H1 (cell line): Measurements from ENCODE around the gene SOCS3. TPM values are rescaled to one million over a fixed set of nuclear protein-coding genes. Genes with fewer than 3 reads are reported as not detected.

Source experiments
- CTCF ChIA-PET: fragments of 300-600 bp; sonication (Branson Sonifier 250); formaldehyde crosslinking; loops from one replicate; lab custom pipeline; 2021; ENCODE audit not compliant: partially characterized antibody; lab: Charles Lee
- POLR2A ChIA-PET: fragments of 300-600 bp; sonication (Branson Sonifier 250); formaldehyde crosslinking; loops from one replicate; lab custom pipeline; 2021; ENCODE audit warnings: inconsistent platforms; ENCODE audit not compliant: partially characterized antibody; lab: Charles Lee
- DNase-seq, 2 experiments: peaks; one replicate each; pipeline versions ENCODE4 v3.0.0 to v3.0.0-alpha.2; 2010 to 2022; ENCODE audit warnings: low spot score in 2 of 2, low read depth in 1 of 2, mixed read lengths in 1 of 2
- FAIRE-seq: peaks from 2 replicates; lab custom pipeline; 2011; peaks lifted over from hg19 to GRCh38; lab: Jason Lieb, UNC
- H2AFZ ChIP-seq: 2 replicates; pipeline ENCODE4 v1.8.1; 2012; ENCODE audit warnings: low read length, inconsistent platforms
- H2AK5ac ChIP-seq: 2 replicates; pipeline ENCODE4 v1.6.1; 2013; ENCODE audit warnings: low read depth, low read length
- H2BK120ac ChIP-seq: replicated peaks from 2 replicates; pipeline ENCODE3; 2013; ENCODE audit warnings: low read depth, low read length, inconsistent platforms
- H2BK12ac ChIP-seq: 2 replicates; pipeline ENCODE4 v1.6.1; 2013; ENCODE audit warnings: low read depth, low read length
- H2BK15ac ChIP-seq: 2 replicates; pipeline ENCODE4 v1.6.1; 2013; ENCODE audit warnings: low read length
- H2BK20ac ChIP-seq: 2 replicates; pipeline ENCODE4 v1.6.1; 2013; ENCODE audit warnings: low read length
- H2BK5ac ChIP-seq: 2 replicates; pipeline ENCODE4 v1.6.1; 2013; ENCODE audit warnings: low read depth, low read length
- H3K14ac ChIP-seq: 2 replicates; pipeline ENCODE4 v1.6.1; 2013; ENCODE audit warnings: inconsistent platforms; ENCODE audit not compliant: insufficient read length
- H3K18ac ChIP-seq: 2 replicates; pipeline ENCODE4 v1.6.1; 2013; ENCODE audit warnings: low read length; ENCODE audit errors: extremely low read depth
- H3K23ac ChIP-seq: 2 replicates; pipeline ENCODE4 v1.6.1; 2013; ENCODE audit warnings: inconsistent platforms; ENCODE audit not compliant: insufficient read length
- H3K23me2 ChIP-seq: 2 replicates; pipeline ENCODE4 v1.6.1; 2013; ENCODE audit warnings: low read depth, low read length
- H3K27ac ChIP-seq: 2 replicates; pipeline ENCODE4 v1.6.1; 2011; ENCODE audit warnings: low read depth, low read length, inconsistent platforms
- H3K27me3 ChIP-seq, 4 experiments: replicated peaks in 1 of 4; 1 replicate in 1 of 4; 2 replicates in 3 of 4; pipeline versions ENCODE4 v1.6.1 to v1.8.1; 2011 to 2013; ENCODE audit warnings: low read length in 3 of 4, mild to moderate bottlenecking in 3 of 4, inconsistent platforms in 2 of 4, mixed read lengths in 2 of 4, moderate library complexity in 1 of 4; ENCODE audit not compliant: control insufficient read depth in 3 of 4, insufficient read depth in 3 of 4; ENCODE audit errors: extremely low read depth in 1 of 4
- H3K36me3 ChIP-seq, 4 experiments: 2 replicates each; pipeline versions ENCODE4 v1.6.1 to v1.8.1; 2011 to 2013; ENCODE audit warnings: mild to moderate bottlenecking in 4 of 4, low read length in 3 of 4, moderate library complexity in 2 of 4, control low read depth in 1 of 4, inconsistent platforms in 1 of 4; ENCODE audit not compliant: insufficient read depth in 4 of 4, control insufficient read depth in 2 of 4
- H3K4ac ChIP-seq: replicated peaks from 2 replicates; pipeline ENCODE3; 2013; ENCODE audit warnings: low read length, low read depth, mixed read lengths, inconsistent platforms; ENCODE audit not compliant: insufficient read length
- H3K4me1 ChIP-seq, 4 experiments: replicated peaks in 1 of 4; 1 replicate in 1 of 4; 2 replicates in 3 of 4; pipeline versions ENCODE4 v1.6.1 to v1.8.1; 2011 to 2013; ENCODE audit warnings: low read length in 3 of 4, inconsistent platforms in 2 of 4, mixed read lengths in 1 of 4; ENCODE audit not compliant: insufficient read depth in 4 of 4, control insufficient read depth in 3 of 4
- H3K4me2 ChIP-seq, 2 experiments: 2 replicates each; pipeline versions ENCODE4 v1.6.1 to v1.8.1; 2011 to 2013; ENCODE audit warnings: low read depth in 2 of 2, low read length in 2 of 2, control low read depth in 1 of 2, inconsistent platforms in 1 of 2, mild to moderate bottlenecking in 1 of 2; ENCODE audit not compliant: insufficient read depth in 1 of 2
- H3K4me3 ChIP-seq, 4 experiments: fragments of 200-600, 300-600 bp in 1 of 4; sonication (generic), shearing (Covaris generic), sonication (Bioruptor Twin) in 1 of 4; 2 replicates each; pipeline versions ENCODE4 v1.5.1 to v1.8.1; 2011 to 2016; ENCODE audit warnings: low read length in 4 of 4, low read depth in 3 of 4, control low read depth in 2 of 4, inconsistent platforms in 2 of 4, mild to moderate bottlenecking in 2 of 4, mixed read lengths in 1 of 4, moderate library complexity in 1 of 4; ENCODE audit not compliant: insufficient read depth in 2 of 4; ENCODE audit errors: extremely low read depth in 1 of 4
- H3K56ac ChIP-seq: replicated peaks from 2 replicates; pipeline ENCODE3; 2013; ENCODE audit warnings: low read depth, mild to moderate bottlenecking, mixed read lengths, low read length, inconsistent platforms; ENCODE audit not compliant: insufficient read length
- H3K79me1 ChIP-seq: 2 replicates; pipeline ENCODE4 v1.6.1; 2013; ENCODE audit warnings: low read depth, low read length, control low read depth
- H3K79me2 ChIP-seq, 2 experiments: 2 replicates each; pipeline versions ENCODE4 v1.6.1 to v1.8.1; 2012 to 2013; ENCODE audit warnings: low read length in 2 of 2, mild to moderate bottlenecking in 2 of 2, inconsistent platforms in 1 of 2; ENCODE audit not compliant: insufficient read depth in 2 of 2, control insufficient read depth in 1 of 2
- H3K9ac ChIP-seq, 4 experiments: replicated peaks in 1 of 4; 1 replicate in 1 of 4; 2 replicates in 3 of 4; pipeline versions ENCODE4 v1.6.1 to v1.8.1; 2011 to 2013; ENCODE audit warnings: low read depth in 3 of 4, low read length in 3 of 4, control low read depth in 2 of 4, mild to moderate bottlenecking in 2 of 4, moderate library complexity in 2 of 4, inconsistent platforms in 1 of 4; ENCODE audit errors: extremely low read depth in 1 of 4
- H3K9me3 ChIP-seq, 2 experiments: 2 replicates each; pipeline versions ENCODE4 v1.6.1 to v1.8.1; 2012 to 2013; ENCODE audit warnings: mild to moderate bottlenecking in 2 of 2, moderate library complexity in 2 of 2, control low read depth in 1 of 2, inconsistent platforms in 1 of 2, low read depth in 1 of 2, low read length in 1 of 2, mixed read lengths in 1 of 2; ENCODE audit not compliant: insufficient read depth in 2 of 2
- H4K20me1 ChIP-seq, 2 experiments: replicated peaks in 1 of 2; 2 replicates each; pipeline versions ENCODE3 to v1.8.1; 2011 to 2013; ENCODE audit warnings: inconsistent platforms in 2 of 2, low read length in 2 of 2, mild to moderate bottlenecking in 1 of 2; ENCODE audit not compliant: insufficient read depth in 2 of 2, control insufficient read depth in 1 of 2
- H4K5ac ChIP-seq: 2 replicates; pipeline ENCODE4 v1.6.1; 2013; ENCODE audit warnings: low read length, low read depth, mixed read lengths, inconsistent platforms; ENCODE audit not compliant: insufficient read length
- H4K8ac ChIP-seq: 2 replicates; pipeline ENCODE4 v1.8.0; 2013; ENCODE audit warnings: mild to moderate bottlenecking, moderate library complexity, low read length, inconsistent platforms; ENCODE audit not compliant: insufficient read depth; ENCODE audit errors: extremely low read depth
- H4K91ac ChIP-seq: replicated peaks from 2 replicates; pipeline ENCODE3; 2013; ENCODE audit warnings: low read length, mixed read lengths, inconsistent platforms; ENCODE audit not compliant: insufficient read length
- ATF3 ChIP-seq: IDR thresholded peaks from 2 replicates; pipeline ENCODE4 v1.6.1; 2011; ENCODE audit warnings: low read depth, mild to moderate bottlenecking, low read length; ENCODE audit not compliant: insufficient read depth
- CBX5 ChIP-seq: fragments of 300-800, 300-1000 bp; sonication (generic); IDR thresholded peaks from 2 replicates; pipeline ENCODE4 v1.7.1; 2016; ENCODE audit warnings: antibody characterized with exemption, low read length, low read depth
- EGR1 ChIP-seq: IDR thresholded peaks from 2 replicates; pipeline ENCODE4 v1.6.1; 2011; ENCODE audit warnings: low read depth, low read length, borderline replicate concordance
- EZH2 ChIP-seq: fragments of 200-600 bp; sonication (generic); IDR thresholded peaks from 2 replicates; pipeline ENCODE4 v1.7.1; 2012; ENCODE audit warnings: low read depth, mild to moderate bottlenecking, moderate library complexity, low read length, inconsistent platforms; ENCODE audit not compliant: severe bottlenecking
- HDAC2 ChIP-seq, 2 experiments: fragments of 300-600 bp in 1 of 2; sonication (generic) in 1 of 2; IDR thresholded peaks; 2 replicates each; pipeline ENCODE4 v1.6.1; 2011 to 2012; ENCODE audit warnings: low read depth in 2 of 2, low read length in 2 of 2, mild to moderate bottlenecking in 2 of 2, moderate library complexity in 2 of 2, borderline replicate concordance in 1 of 2, inconsistent platforms in 1 of 2
- HDAC6 ChIP-seq: IDR thresholded peaks from one replicate; pipeline ENCODE4 v1.7.1; 2012; ENCODE audit warnings: low read depth, mild to moderate bottlenecking, inconsistent platforms, low read length, moderate library complexity
- KDM5A ChIP-seq: fragments of 200-600 bp; IDR thresholded peaks from 2 replicates; pipeline ENCODE4 v1.7.1; 2012; ENCODE audit warnings: mild to moderate bottlenecking, low read length, inconsistent platforms, mixed read lengths
- SIRT6 ChIP-seq: IDR thresholded peaks from one replicate; pipeline ENCODE4 v1.7.1; 2012; ENCODE audit warnings: low read length, inconsistent platforms
- SP2 ChIP-seq: IDR thresholded peaks from 2 replicates; pipeline ENCODE4 v1.6.1; 2012; ENCODE audit warnings: mild to moderate bottlenecking, low read length, inconsistent platforms
- TAF1 ChIP-seq: IDR thresholded peaks from 2 replicates; pipeline ENCODE4 v1.6.1; 2011; ENCODE audit warnings: mild to moderate bottlenecking, low read depth, low read length
- TAF7 ChIP-seq: optimal IDR thresholded peaks from 2 replicates; pipeline ENCODE3; 2011; ENCODE audit warnings: low read depth, mild to moderate bottlenecking, inconsistent platforms, low read length, moderate library complexity, borderline replicate concordance
- TCF12 ChIP-seq: IDR thresholded peaks from 2 replicates; pipeline ENCODE4 v1.6.1; 2011; ENCODE audit warnings: low read depth, mild to moderate bottlenecking, low read length
- WGBS, 2 experiments: shearing (Covaris generic) in 1 of 2; methylation state at CpG; one replicate each; pipeline versions ENCODE4 v1.1.6 to v1.1.7; 2013 to 2015; ENCODE audit warnings: low lambda C conversion rate in 2 of 2, mixed read lengths in 2 of 2, inconsistent platforms in 1 of 2, low coverage in 1 of 2, missing lambda C conversion rate in 1 of 2; ENCODE audit not compliant: insufficient replicate concordance in 2 of 2, insufficient coverage in 1 of 2, insufficient read length in 1 of 2; ENCODE audit errors: extremely low coverage in 1 of 2, missing lambda C conversion rate in 1 of 2; 5-methylcytosine and 5-hydroxymethylcytosine counted together
- polyA plus RNA-seq, 7 experiments: library from polyadenylated mRNA; depleted of rRNA in 3 of 7; stranded (reverse) in 5 of 7; unstranded in 2 of 7; fragments of >200 nt in 5 of 7; fragments of 200-250 nt in 2 of 7; gene quantifications; 1 replicate in 5 of 7; 2 replicates in 1 of 7; 4 replicates in 1 of 7; pipeline versions ENCODE4 v1.2.1 to v1.2.3, GENCODE V29; 2011 to 2013; ENCODE audit warnings: missing spikeins in 2 of 7, mixed read lengths in 2 of 7
- total RNA-seq: library from RNA; stranded (reverse); fragmentation: NEBNext Ultra II Directional; extraction: Animal tissue kit (Norgen Biotek cat#: 25700); gene quantifications from 2 replicates; pipeline ENCODE4 v1.2.1, GENCODE V29; 2021

SOCS3 gene
- total and polyA plus RNA-seq, 2 of the 8 experiments (the other 6 are each of a cell fraction or from before 2014, with no cell fraction given), result 10.1 to 47.9 TPM

DNA sequence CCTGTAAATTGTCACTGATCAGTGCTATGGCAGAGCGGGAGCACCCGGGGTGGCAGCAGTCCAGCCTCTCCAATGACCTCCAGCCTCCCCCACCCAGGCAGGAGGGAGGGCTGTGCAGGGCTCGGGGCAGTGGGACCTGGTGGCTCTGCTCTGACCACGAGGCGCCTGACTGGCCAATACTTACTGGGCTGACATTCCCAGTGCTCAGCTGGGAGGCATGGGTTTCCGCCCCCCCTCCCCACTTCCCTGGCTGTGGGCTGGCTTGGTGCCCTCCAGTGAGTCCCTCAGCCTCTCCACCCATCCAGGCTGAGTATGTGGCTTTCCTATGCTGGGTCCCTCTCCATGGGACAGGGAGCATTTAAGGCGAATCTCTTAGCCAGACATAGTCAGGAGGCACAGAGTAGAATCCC lies 2.7 kb downstream of the SOCS3 start:
- H4K8ac ChIP-seq, result no peak overlapping the region
- H3K27me3 ChIP-seq, result peaks cover 0 to 27% (median 12%) of the 10 kb centered on the region in 4 experiments; a peak in 4 of 7 replicates
- TF ChIP-seq SIRT6 (no peak), TAF1 (no peak), EGR1 (no peak), TAF7 (no peak), TCF12 (no peak), EZH2 (no peak), HDAC2 (IDR thresholded peaks at IDR 0.05; ENCODE audit: borderline replicate concordance in 1 of 2, low read depth in 2 of 2, low read length in 2 of 2) (no peak), ATF3 (no peak), HDAC6 (no peak), SP2 (no peak), CBX5 (no peak), KDM5A (no peak)
- no peak overlapping the region for H4K5ac ChIP-seq
- H3K56ac ChIP-seq, result no peak overlapping the region
- no peaks in the 10 kb centered on the region for H3K9me3 ChIP-seq
- H3K9ac ChIP-seq, result no peak overlapping the region
- peaks cover 18% of the 10 kb centered on the region for H3K23me2 ChIP-seq
- H3K4me1 ChIP-seq, result peaks cover 15 to 52% (median 32%) of the 10 kb centered on the region in 4 experiments
- H2BK12ac ChIP-seq, result no peak overlapping the region
- peaks cover 2 to 19% (median 7%) of the 10 kb centered on the region in 4 experiments; a peak in 5 of 8 replicates for H3K36me3 ChIP-seq
- no peak overlapping the region for H4K91ac ChIP-seq
- peaks cover 8 to 28% of the 10 kb centered on the region in 2 experiments; a peak in 3 of 4 replicates for H3K79me2 ChIP-seq
- no peak overlapping the region for H2BK20ac ChIP-seq
- no peak overlapping the region for H3K14ac ChIP-seq
- H3K18ac ChIP-seq, result peak overlapping the region; percentile 48; the same call in 1 of the 2 replicates
- DNase-seq, result no peak
- no peak overlapping the region for H3K27ac ChIP-seq
- no peak overlapping the region for H2AK5ac ChIP-seq
- H2AFZ ChIP-seq, result no peak overlapping the region
- peaks cover 16 to 21% of the 10 kb centered on the region in 2 experiments for H4K20me1 ChIP-seq
- no peak overlapping the region for H3K4ac ChIP-seq
- no peak overlapping the region; the same call in 1 of the 2 replicates for H2BK5ac ChIP-seq
- peak overlapping the region; percentile 66 to 80; a peak in 3 of 4 replicates for H3K4me2 ChIP-seq
- H3K4me3 ChIP-seq, result peak overlapping the region in 1 of 4 experiments; percentile 81; a peak in 2 of 8 replicates
- ChIA-PET CTCF (interaction anchor here (0.7 to 20.5 kb wide), 9 partner anchors 12 to 106 kb away, joined by 3 to 257 read pairs (median 4); no protein-coding TSS in a partner anchor), POLR2A (interaction anchor here (1.5 to 4.9 kb wide), 6 partner anchors 10 to 64 kb away, joined by 4 to 28 read pairs (median 9); no protein-coding TSS in a partner anchor)
- H3K79me1 ChIP-seq, result no peaks in the 10 kb centered on the region
- no peak for FAIRE-seq
- H2BK120ac ChIP-seq, result no peak overlapping the region
- no peak overlapping the region for H3K23ac ChIP-seq
- WGBS, 2 experiments, result 84% methylated on average over 7 of the region's 7 CpGs; no CpG with 5 or more reads in 1 of the 2 experiments
- H2BK15ac ChIP-seq, result no peak overlapping the region
